WERI-Rb-1 (cell line): ENCODE data around the gene ITFG2.

Source experiments
- DNase-seq: peaks from one replicate; pipeline ENCODE4 v3.0.0-alpha.2; 2020
- H3K27ac ChIP-seq: fragments of 250-450 bp; sonication (Bioruptor Pico); 2 replicates; pipeline ENCODE4 v1.5.1; 2020; ENCODE audit warnings: mild to moderate bottlenecking, moderate library complexity
- H3K27me3 ChIP-seq: fragments of 250-450 bp; sonication (Bioruptor Pico); 2 replicates; pipeline ENCODE4 v1.5.1; 2021; ENCODE audit warnings: mild to moderate bottlenecking, low read depth, moderate library complexity; ENCODE audit not compliant: insufficient read depth, severe bottlenecking
- H3K36me3 ChIP-seq: fragments of 250-450 bp; sonication (Bioruptor Pico); 2 replicates; pipeline ENCODE4 v1.5.1; 2020; ENCODE audit warnings: mild to moderate bottlenecking, moderate library complexity
- H3K4me3 ChIP-seq: 2 replicates; pipeline ENCODE4 v1.5.1; 2011; ENCODE audit warnings: low read depth, mild to moderate bottlenecking, control low read depth, low read length
- H3K9me3 ChIP-seq: fragments of 250-450 bp; sonication (Bioruptor Pico); 2 replicates; pipeline ENCODE4 v1.5.1; 2021; ENCODE audit warnings: mild to moderate bottlenecking, moderate library complexity; ENCODE audit not compliant: severe bottlenecking
- TF ChIP-seq, protein P1 (sequence below): IDR thresholded peaks from 2 replicates; pipeline ENCODE4 v1.5.1; 2011; ENCODE audit warnings: low read depth, mild to moderate bottlenecking, control low read depth, inconsistent platforms, low read length

ITFG2 gene

DNA sequence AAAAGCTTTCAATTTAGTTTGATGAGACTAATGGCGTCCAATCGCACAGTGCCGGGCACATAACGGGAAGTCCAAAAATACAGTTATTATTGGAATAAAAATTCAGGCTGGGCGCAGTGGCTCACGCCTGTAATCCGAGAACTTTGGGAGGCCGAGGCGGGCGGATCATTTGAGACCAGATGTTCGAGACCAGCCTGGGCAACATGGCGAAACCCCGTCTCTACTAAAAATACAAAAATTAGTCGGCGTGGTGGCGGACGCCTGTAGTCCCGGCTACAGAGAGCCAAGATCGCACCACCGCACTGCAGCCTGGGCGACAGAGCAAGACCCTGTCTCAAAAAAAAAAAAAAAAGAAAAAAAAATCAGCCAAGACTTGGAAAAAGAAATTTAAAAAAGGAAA, 18.9 kb upstream of the ITFG2 start:
- no peak for DNase-seq

DNA sequence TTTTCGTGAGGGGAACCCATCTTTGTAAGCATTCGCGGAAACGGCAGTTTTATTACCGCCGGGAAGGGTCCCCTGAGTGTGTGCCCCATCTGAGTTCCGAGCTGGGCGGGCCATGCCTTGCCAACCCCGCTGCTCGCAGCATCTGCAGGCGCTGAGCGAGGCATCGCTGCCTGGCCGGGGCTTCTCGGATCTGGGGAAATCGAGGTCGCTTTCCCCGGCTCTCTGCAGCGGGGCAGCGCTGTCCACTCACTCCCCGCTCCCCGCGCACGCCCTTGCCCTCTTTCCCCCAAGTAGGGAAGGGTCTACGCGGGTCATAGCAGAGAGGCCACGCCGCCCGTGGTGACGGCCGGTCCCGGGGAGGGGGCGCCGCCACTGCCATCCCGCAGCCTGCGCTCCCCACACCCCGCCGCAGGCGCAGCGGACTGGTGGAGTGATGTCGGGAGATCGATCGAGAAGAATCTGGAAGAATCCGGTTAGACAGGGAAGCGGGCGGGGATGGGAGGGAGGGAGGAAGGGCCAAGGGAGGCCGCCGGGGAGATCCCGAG, 18.2 kb upstream of the ITFG2 start:
- no peak overlapping the region for H3K27ac ChIP-seq
- TF ChIP-seq, protein P1, sequence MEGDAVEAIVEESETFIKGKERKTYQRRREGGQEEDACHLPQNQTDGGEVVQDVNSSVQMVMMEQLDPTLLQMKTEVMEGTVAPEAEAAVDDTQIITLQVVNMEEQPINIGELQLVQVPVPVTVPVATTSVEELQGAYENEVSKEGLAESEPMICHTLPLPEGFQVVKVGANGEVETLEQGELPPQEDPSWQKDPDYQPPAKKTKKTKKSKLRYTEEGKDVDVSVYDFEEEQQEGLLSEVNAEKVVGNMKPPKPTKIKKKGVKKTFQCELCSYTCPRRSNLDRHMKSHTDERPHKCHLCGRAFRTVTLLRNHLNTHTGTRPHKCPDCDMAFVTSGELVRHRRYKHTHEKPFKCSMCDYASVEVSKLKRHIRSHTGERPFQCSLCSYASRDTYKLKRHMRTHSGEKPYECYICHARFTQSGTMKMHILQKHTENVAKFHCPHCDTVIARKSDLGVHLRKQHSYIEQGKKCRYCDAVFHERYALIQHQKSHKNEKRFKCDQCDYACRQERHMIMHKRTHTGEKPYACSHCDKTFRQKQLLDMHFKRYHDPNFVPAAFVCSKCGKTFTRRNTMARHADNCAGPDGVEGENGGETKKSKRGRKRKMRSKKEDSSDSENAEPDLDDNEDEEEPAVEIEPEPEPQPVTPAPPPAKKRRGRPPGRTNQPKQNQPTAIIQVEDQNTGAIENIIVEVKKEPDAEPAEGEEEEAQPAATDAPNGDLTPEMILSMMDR, result no peak
- no peak overlapping the region for H3K4me3 ChIP-seq
- H3K27me3 ChIP-seq, result no peaks in the 10 kb centered on the region
- no peak for DNase-seq
- H3K36me3 ChIP-seq, result peaks cover 34% of the 10 kb centered on the region
- no peaks in the 10 kb centered on the region for H3K9me3 ChIP-seq

More for the DNA sequence above, 18.9 kb upstream of the ITFG2 start:
- H3K27me3 ChIP-seq, result no peaks in the 10 kb centered on the region
- no peaks in the 10 kb centered on the region for H3K9me3 ChIP-seq
- H3K27ac ChIP-seq, result no peak overlapping the region
- peaks cover 27% of the 10 kb centered on the region for H3K36me3 ChIP-seq
- no peak overlapping the region for H3K4me3 ChIP-seq
- TF ChIP-seq, protein P1, result no peak

DNA sequence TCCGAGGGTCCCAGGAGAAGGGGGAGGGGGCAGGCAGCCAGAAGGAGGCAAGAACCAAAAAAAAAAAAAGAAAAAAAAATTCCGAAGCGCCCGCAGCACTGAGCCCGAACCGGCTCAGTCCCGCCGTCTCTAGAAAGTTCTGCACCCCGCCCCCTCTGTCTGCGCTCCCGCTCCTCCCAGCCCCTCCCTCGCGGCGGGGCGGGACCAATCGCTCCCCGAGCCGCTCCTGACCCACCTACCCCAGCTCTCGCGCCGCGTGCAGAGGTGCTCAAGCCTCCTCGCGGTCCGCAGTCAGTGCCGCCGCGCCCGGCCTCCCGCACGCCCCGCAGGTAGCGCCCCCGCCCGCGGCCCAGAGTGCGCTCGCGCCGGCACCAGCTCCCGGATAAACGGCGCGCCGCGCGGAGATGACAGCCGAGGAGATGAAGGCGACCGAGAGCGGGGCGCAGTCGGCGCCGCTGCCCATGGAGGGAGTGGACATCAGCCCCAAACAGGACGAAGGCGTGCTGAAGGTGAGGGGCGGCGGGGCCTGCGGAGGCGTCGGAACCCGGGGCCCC, 17.7 kb upstream of the ITFG2 start, which contains the start of gene FKBP4:
Gene FKBP4 (plus strand): TSS at position 235 of the 554 bp plus-strand sequence. CDS start 170 bp downstream, at position 405.
- Histone ChIP-seq H3K27ac (peak within 1 kb of the TSS; percentile 77), H3K36me3 (peaks cover 40% of the 10 kb centered on the region), H3K27me3 (no peaks in the 10 kb centered on the region), H3K9me3 (no peaks in the 10 kb centered on the region), H3K4me3 (peak within 1 kb of the TSS; percentile 44)
- peak; percentile 88 for DNase-seq
- TF ChIP-seq, protein P1, result no peak

DNA sequence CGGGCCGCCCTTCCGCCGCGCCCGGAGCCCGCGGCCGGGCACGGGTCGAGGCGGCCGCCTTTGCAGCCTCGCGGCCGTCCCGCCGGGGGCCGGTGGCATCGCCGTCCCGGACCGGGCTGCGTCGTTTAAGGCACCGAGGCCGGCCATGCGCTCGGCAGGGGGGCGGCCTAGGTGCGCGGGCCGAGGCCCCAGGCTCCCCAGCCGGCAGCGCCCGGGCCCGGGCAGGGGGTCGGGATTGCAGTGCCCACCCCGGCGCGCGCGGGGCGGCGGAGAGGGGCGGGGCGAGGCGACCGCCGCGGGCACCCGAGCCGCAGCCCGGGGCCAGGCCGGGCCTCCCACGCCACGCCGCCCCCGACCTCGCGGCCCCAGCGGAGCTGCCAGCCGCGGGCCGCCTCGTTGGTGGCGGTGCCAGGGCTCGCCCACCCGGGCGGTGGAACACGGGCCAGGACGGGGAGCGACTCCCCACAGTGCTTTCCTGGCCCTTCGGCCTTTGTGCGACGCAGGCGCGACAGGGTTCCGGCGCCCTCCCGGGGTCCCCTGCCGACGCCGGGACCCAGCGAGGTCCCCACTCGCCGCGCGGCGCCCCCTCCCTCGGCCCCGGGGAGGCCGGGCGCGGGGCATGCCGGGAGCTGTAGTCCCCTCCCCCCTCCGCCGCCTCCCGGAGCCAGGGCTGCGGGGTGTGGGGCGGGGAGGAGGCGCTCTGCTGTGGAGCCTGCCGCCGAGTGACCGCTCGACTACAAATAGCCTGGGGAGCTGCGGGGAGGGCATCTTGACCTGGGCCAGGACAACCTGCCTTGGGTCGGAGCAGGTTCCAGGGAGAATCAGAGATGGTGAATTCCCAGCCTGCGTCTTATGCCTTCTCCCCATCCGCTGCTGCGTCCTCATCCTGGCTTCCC, 16.9 kb upstream of the ITFG2 start:
- Histone ChIP-seq H3K27me3 (no peaks in the 10 kb centered on the region), H3K27ac (peak overlapping the region; percentile 77), H3K9me3 (no peaks in the 10 kb centered on the region), H3K4me3 (peak overlapping the region; percentile 44), H3K36me3 (peaks cover 47% of the 10 kb centered on the region)
- peak; percentile 71 for DNase-seq
- TF ChIP-seq, protein P1, result no peak

DNA sequence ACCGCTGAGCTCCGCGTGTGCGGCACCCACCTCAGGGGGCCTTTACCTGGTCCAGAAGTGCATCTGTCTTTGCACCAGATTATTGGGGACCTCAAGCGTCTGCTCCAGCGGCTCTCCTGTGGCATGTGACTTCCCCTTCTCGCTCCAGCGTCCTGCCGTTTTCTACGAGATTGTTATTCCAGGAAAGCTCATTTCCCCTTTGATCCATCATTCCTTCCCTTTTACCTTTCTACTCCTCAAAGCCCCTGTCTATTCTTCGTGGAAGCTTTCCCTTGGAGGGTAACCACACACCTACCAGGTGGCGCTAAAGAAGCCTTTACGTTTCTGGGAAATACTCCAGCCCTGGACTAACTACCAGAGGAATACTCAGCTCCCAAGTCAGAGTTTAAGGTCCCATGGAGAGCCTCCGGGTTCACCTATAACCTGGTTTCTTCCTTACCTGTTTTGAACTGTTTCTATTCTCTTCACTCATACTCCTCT, 16.2 kb upstream of the ITFG2 start:
- H3K4me3 ChIP-seq, result peak overlapping the region; percentile 44
- no peaks in the 10 kb centered on the region for H3K9me3 ChIP-seq
- H3K36me3 ChIP-seq, result peaks cover 54% of the 10 kb centered on the region
- TF ChIP-seq, protein P1, result no peak; the same call in 1 of the 2 replicates
- H3K27me3 ChIP-seq, result no peaks in the 10 kb centered on the region
- DNase-seq, result no peak
- H3K27ac ChIP-seq, result peak overlapping the region; percentile 77
